ENCODE measurements around the gene ZNF316. TPM values are rescaled to one million over a fixed set of nuclear protein-coding genes. Genes with fewer than 3 reads are reported as not detected.

The ZNF316 gene
- total RNA-seq, 1 experiment from 2014 or later = 22.2 TPM

GRCh38 chr7:6641305-6642035, 4.4 kb downstream of the ZNF316 start:
- no CpG with 5 or more reads among the region's 15 CpGs for WGBS (ENCODE audit: extremely low coverage, insufficient read length, low lambda C conversion rate)
- Histone ChIP-seq H3K4ac (ENCODE audit: low read depth, low read length) (no peak overlapping the region), H3K4me1 (ENCODE audit: insufficient read depth, low read length) (no peaks in the 10 kb centered on the region; the same call in 1 of the 2 replicates), H3K23ac (ENCODE audit: insufficient read length, low read depth, low read length) (no peak overlapping the region), H3K79me2 (ENCODE audit: insufficient read depth, low read length) (no peaks in the 10 kb centered on the region), H3K27me3 (ENCODE audit: insufficient read depth, low read length) (no peaks in the 10 kb centered on the region), H3K14ac (ENCODE audit: insufficient read depth, low read length) (no peak overlapping the region; the same call in 1 of the 2 replicates), H2AK5ac (ENCODE audit: insufficient read length, low read length) (no peak overlapping the region), H3K4me2 (ENCODE audit: insufficient read depth, insufficient read length, low read length) (no peak overlapping the region), H2BK12ac (ENCODE audit: insufficient read length, low read depth, low read length) (no peak overlapping the region), H3K18ac (ENCODE audit: insufficient read length, low read depth, low read length) (no peak overlapping the region), H2BK5ac (ENCODE audit: insufficient read length, low read length) (no peak overlapping the region), H2BK120ac (ENCODE audit: low read depth, low read length, poor library complexity, severe bottlenecking) (no peak overlapping the region), H3K27ac (ENCODE audit: insufficient read length, low read depth, low read length) (no peak overlapping the region), H2BK20ac (ENCODE audit: low read depth, low read length, poor library complexity, severe bottlenecking) (no peak overlapping the region), H4K20me1 (ENCODE audit: control insufficient read depth, insufficient read depth, insufficient read length) (no peaks in the 10 kb centered on the region), H4K8ac (replicated peaks; ENCODE audit: insufficient read length, low read depth, low read length) (no peak overlapping the region), H3T11ph (ENCODE audit: low read length) (no peak overlapping the region), H3K23me2 (ENCODE audit: insufficient read length, low read depth, low read length, poor library complexity, severe bottlenecking) (peaks cover 10% of the 10 kb centered on the region), H3K9ac (ENCODE audit: extremely low read depth, insufficient read length, low read length) (no peak overlapping the region), H3K56ac (ENCODE audit: insufficient read length, low read depth, low read length) (no peak overlapping the region), H2AFZ (ENCODE audit: low read length) (no peak overlapping the region), H4K91ac (ENCODE audit: insufficient read length, low read depth, low read length) (no peak overlapping the region), H3K9me3 (ENCODE audit: control insufficient read depth, low read depth, low read length) (no peaks in the 10 kb centered on the region), H4K5ac (ENCODE audit: insufficient read length, low read depth, low read length) (no peak overlapping the region), H2BK15ac (ENCODE audit: low read depth, low read length) (no peak overlapping the region), H3K79me1 (ENCODE audit: insufficient read depth, low read depth, low read length, poor library complexity, severe bottlenecking) (no peaks in the 10 kb centered on the region)
- Mint-ChIP-seq H3K4me1 (peaks cover 18% of the 10 kb centered on the region in 2 experiments), H3K9me3 (no peaks in the 10 kb centered on the region), H3K36me3 (ENCODE audit: insufficient read depth in 1 of 3, low read depth in 3 of 3) (peaks cover 4 to 46% (median 16%) of the 10 kb centered on the region in 3 experiments; a peak in 5 of 7 replicates), H3K27ac (peak overlapping the region in 1 of 3 experiments; percentile 72; a peak in 2 of 7 replicates), H3K4me3 (no peak overlapping the region; a peak in 1 of 5 replicates), H3K27me3 (ENCODE audit: low read depth) (no peaks in the 10 kb centered on the region)
- no peak for TF ChIP-seq CTCF (conservative IDR thresholded peaks at IDR 0.05)
- no peak for DNase-seq
